AG04450 (cell line): ENCODE results near the gene GRM5. TPM values are rescaled to one million over a fixed set of nuclear protein-coding genes. Genes with fewer than 3 reads are reported as not detected.
"Not testable (repeated sequence)": the region's sequence is repeated elsewhere in the genome, so short reads cannot be mapped to it uniquely, and the experiment has no call there.

Experiments used
- CTCF ChIA-PET: fragments of 300-600, 350-600 bp; formaldehyde crosslinking; extraction: SDS; loops from one replicate; lab custom pipeline; 2022; ENCODE audit warnings: antibody characterized with exemption, inconsistent platforms; lab: Charles Lee
- POLR2A ChIA-PET: fragments of 350-600 bp; formaldehyde crosslinking; extraction: SDS; loops from one replicate; lab custom pipeline; 2021; ENCODE audit warnings: antibody characterized with exemption, inconsistent platforms; lab: Yijun Ruan, JAX
- DNase-seq: peaks from one replicate; pipeline ENCODE4 v3.0.0-alpha.2; 2011; ENCODE audit warnings: low read depth, low spot score
- H3K27ac ChIP-seq: one replicate; pipeline ENCODE4 v1.5.1; 2012; ENCODE audit warnings: low read depth, low read length, control low read depth
- H3K27me3 ChIP-seq: one replicate; pipeline ENCODE4 v1.6.0; 2012; ENCODE audit warnings: low read length; ENCODE audit not compliant: control insufficient read depth, insufficient read depth
- H3K4me3 ChIP-seq: 2 replicates; pipeline ENCODE4 v1.5.1; 2011; ENCODE audit warnings: mild to moderate bottlenecking, low read depth, low read length, control low read depth
- H3K9me3 ChIP-seq: 2 replicates; pipeline ENCODE4 v1.5.1; 2012; ENCODE audit warnings: low read length; ENCODE audit not compliant: control insufficient read depth, insufficient read depth
- CTCF ChIP-seq: IDR thresholded peaks from 2 replicates; pipeline ENCODE4 v1.5.1; 2011; ENCODE audit warnings: low read depth, low read length, control low read depth, inconsistent platforms
- polyA minus RNA-seq: library from RNA; depleted of rRNA, polyadenylated mRNA; stranded (reverse); fragments of >200 nt; gene quantifications from 2 replicates; pipeline ENCODE4 v1.2.3, GENCODE V29; 2011; rRNA and poly(A)+ RNA removed
- polyA plus RNA-seq: library from polyadenylated mRNA; depleted of rRNA; stranded (reverse); fragments of >200 nt; gene quantifications from 2 replicates; pipeline ENCODE4 v1.2.3, GENCODE V29; 2011; rRNA removed

Gene GRM5
- polyA plus RNA-seq, result 0.01 TPM in 1 of 2 replicates, not detected in the other
- 0.13 and 0.18 TPM in 2 replicates for polyA minus RNA-seq

GRCh38 chr11:89065651-89066201, at the start of gene GRM5:
Gene GRM5, minus strand, starts transcription at chr11:89065982. Its CDS starts 18,110 bp downstream, at chr11:89047872.
- H3K27me3 ChIP-seq, H3K9me3 ChIP-seq, H3K4me3 ChIP-seq, CTCF ChIA-PET, H3K27ac ChIP-seq, POLR2A ChIA-PET, DNase-seq: not testable (repeated sequence)

GRCh38 chr11:89097956-89098355, 32.2 kb upstream of the GRM5 start:
- CTCF ChIA-PET, result interaction anchor here (0.6 to 1.1 kb wide), 4 partner anchors 10 to 517 kb away, joined by 3 to 4 read pairs (median 3); no protein-coding TSS in a partner anchor
- DNase-seq, result peak; percentile 7
- H3K27me3 ChIP-seq, POLR2A ChIA-PET, H3K27ac ChIP-seq, H3K9me3 ChIP-seq, H3K4me3 ChIP-seq: not testable (repeated sequence)
- peak; percentile 75 for TF ChIP-seq CTCF

GRCh38 chr11:89093806-89094205, 28.0 kb upstream of the GRM5 start:
- H3K27me3 ChIP-seq, H3K27ac ChIP-seq, H3K4me3 ChIP-seq, DNase-seq, POLR2A ChIA-PET, H3K9me3 ChIP-seq: not testable (repeated sequence)
- CTCF ChIA-PET, result interaction anchor here (1.1 kb wide), 1 partner anchor 523 kb away, joined by 3 read pairs; no protein-coding TSS in a partner anchor

- H3K4me3 ChIP-seq, DNase-seq, H3K27me3 ChIP-seq, H3K27ac ChIP-seq, CTCF ChIA-PET, POLR2A ChIA-PET, H3K9me3 ChIP-seq: not testable (repeated sequence)
Observed at GRCh38 chr11:89084951-89085350, 19.2 kb upstream of the GRM5 start.

- H3K4me3 ChIP-seq, H3K27me3 ChIP-seq, CTCF ChIA-PET, H3K9me3 ChIP-seq, POLR2A ChIA-PET, H3K27ac ChIP-seq, DNase-seq: not testable (repeated sequence)
Observed at GRCh38 chr11:89070911-89071310, 5.1 kb upstream of the GRM5 start.

GRCh38 chr11:89067264-89067663, 1.5 kb upstream of the GRM5 start:
- Histone ChIP-seq H3K4me3 (no peak overlapping the region), H3K9me3 (no peaks in the 10 kb centered on the region), H3K27ac (no peak overlapping the region), H3K27me3 (peaks cover 3% of the 10 kb centered on the region)
- TF ChIP-seq CTCF, result no peak
- ChIA-PET POLR2A (no interaction called here), CTCF (no interaction called here)
- no peak for DNase-seq

GRCh38 chr11:89065066-89065465, 716 bp downstream of the GRM5 start:
- H3K9me3 ChIP-seq, result no peaks in the 10 kb centered on the region
- H3K27me3 ChIP-seq, result peaks cover 3% of the 10 kb centered on the region
- POLR2A ChIA-PET, result no interaction called here
- no peak overlapping the region for H3K4me3 ChIP-seq
- CTCF ChIA-PET, result no interaction called here
- H3K27ac ChIP-seq, result no peak overlapping the region
- no peak for DNase-seq
- no peak for TF ChIP-seq CTCF

GRCh38 chr11:89063481-89063951, 2.3 kb downstream of the GRM5 start:
- POLR2A ChIA-PET, DNase-seq, H3K4me3 ChIP-seq, H3K27me3 ChIP-seq, CTCF ChIA-PET, H3K27ac ChIP-seq, H3K9me3 ChIP-seq: not testable (repeated sequence)

- POLR2A ChIA-PET, CTCF ChIA-PET, H3K9me3 ChIP-seq, H3K4me3 ChIP-seq, DNase-seq, H3K27ac ChIP-seq, H3K27me3 ChIP-seq: not testable (repeated sequence)
Observed at GRCh38 chr11:89062771-89063298, 2.9 kb downstream of the GRM5 start.
